WERI-Rb-1 (cell line): ENCODE measurements around the gene SDK2.

Source experiments
- DNase-seq: peaks from one replicate; pipeline ENCODE4 v3.0.0-alpha.2; 2020
- H3K27ac ChIP-seq: fragments of 250-450 bp; sonication (Bioruptor Pico); 2 replicates; pipeline ENCODE4 v1.5.1; 2020; ENCODE audit warnings: mild to moderate bottlenecking, moderate library complexity
- H3K27me3 ChIP-seq: fragments of 250-450 bp; sonication (Bioruptor Pico); 2 replicates; pipeline ENCODE4 v1.5.1; 2021; ENCODE audit warnings: mild to moderate bottlenecking, low read depth, moderate library complexity; ENCODE audit not compliant: insufficient read depth, severe bottlenecking
- H3K36me3 ChIP-seq: fragments of 250-450 bp; sonication (Bioruptor Pico); 2 replicates; pipeline ENCODE4 v1.5.1; 2020; ENCODE audit warnings: mild to moderate bottlenecking, moderate library complexity
- H3K4me3 ChIP-seq: 2 replicates; pipeline ENCODE4 v1.5.1; 2011; ENCODE audit warnings: low read depth, mild to moderate bottlenecking, control low read depth, low read length
- H3K9me3 ChIP-seq: fragments of 250-450 bp; sonication (Bioruptor Pico); 2 replicates; pipeline ENCODE4 v1.5.1; 2021; ENCODE audit warnings: mild to moderate bottlenecking, moderate library complexity; ENCODE audit not compliant: severe bottlenecking
- TF ChIP-seq, protein P1 (sequence below): IDR thresholded peaks from 2 replicates; pipeline ENCODE4 v1.5.1; 2011; ENCODE audit warnings: low read depth, mild to moderate bottlenecking, control low read depth, inconsistent platforms, low read length

Gene SDK2

DNA sequence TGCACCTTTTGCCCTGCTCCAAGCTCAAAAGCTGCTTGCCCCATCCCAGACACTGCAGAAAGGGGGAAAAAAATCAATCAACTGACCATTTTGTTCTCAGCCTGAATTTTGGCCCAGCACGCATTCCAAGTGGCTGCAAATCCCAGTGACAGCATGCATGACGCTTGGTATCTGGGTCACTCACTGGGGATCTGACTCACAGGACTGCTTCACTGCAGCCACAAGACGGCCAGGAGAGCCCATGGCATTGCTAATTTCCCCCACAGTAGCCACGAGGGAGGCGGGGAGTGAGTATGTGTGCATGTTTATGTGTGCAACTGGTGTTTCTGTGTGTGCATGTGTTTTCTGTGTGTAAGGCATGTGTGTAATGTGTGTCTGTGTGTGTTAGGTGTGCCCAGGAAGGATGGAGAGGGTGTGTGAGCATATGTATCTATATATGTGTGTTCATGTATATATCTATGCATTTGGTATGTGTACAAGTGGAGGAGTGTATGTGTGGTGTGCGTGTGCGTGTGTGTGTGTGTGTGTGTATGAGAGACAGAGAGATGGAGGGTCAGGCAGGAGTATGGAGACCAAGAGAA, 33.8 kb downstream of the SDK2 start:
- H3K9me3 ChIP-seq = no peaks in the 10 kb centered on the region
- no peak overlapping the region for H3K4me3 ChIP-seq
- TF ChIP-seq, protein P1, sequence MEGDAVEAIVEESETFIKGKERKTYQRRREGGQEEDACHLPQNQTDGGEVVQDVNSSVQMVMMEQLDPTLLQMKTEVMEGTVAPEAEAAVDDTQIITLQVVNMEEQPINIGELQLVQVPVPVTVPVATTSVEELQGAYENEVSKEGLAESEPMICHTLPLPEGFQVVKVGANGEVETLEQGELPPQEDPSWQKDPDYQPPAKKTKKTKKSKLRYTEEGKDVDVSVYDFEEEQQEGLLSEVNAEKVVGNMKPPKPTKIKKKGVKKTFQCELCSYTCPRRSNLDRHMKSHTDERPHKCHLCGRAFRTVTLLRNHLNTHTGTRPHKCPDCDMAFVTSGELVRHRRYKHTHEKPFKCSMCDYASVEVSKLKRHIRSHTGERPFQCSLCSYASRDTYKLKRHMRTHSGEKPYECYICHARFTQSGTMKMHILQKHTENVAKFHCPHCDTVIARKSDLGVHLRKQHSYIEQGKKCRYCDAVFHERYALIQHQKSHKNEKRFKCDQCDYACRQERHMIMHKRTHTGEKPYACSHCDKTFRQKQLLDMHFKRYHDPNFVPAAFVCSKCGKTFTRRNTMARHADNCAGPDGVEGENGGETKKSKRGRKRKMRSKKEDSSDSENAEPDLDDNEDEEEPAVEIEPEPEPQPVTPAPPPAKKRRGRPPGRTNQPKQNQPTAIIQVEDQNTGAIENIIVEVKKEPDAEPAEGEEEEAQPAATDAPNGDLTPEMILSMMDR = no peak
- DNase-seq = no peak
- no peaks in the 10 kb centered on the region for H3K27me3 ChIP-seq
- peaks cover 5% of the 10 kb centered on the region for H3K36me3 ChIP-seq
- H3K27ac ChIP-seq = no peak overlapping the region

DNA sequence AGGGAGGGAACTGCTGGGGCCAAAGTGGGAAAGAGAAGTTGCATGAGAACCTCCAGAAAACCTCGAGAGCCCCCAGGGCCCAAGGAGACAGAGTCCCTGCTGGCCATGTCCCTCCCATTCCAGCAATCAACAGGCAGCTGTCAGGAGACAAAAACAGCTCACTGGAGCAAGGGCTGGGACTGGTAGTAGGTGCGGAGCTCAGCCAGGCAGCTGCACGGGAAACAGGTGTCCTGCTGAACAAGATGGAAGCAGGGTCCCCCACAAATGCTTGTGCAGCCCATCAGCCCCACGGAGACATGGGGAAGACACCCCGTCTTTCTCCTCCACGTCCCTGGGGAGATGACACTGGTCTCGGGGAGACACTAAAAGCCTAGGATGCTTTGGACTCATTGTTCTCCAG, 34.5 kb downstream of the SDK2 start:
- no peak overlapping the region for H3K4me3 ChIP-seq
- no peaks in the 10 kb centered on the region for H3K27me3 ChIP-seq
- TF ChIP-seq, protein P1 = no peak
- H3K9me3 ChIP-seq = no peaks in the 10 kb centered on the region
- no peak for DNase-seq
- H3K36me3 ChIP-seq = peaks cover 5% of the 10 kb centered on the region
- H3K27ac ChIP-seq = no peak overlapping the region

DNA sequence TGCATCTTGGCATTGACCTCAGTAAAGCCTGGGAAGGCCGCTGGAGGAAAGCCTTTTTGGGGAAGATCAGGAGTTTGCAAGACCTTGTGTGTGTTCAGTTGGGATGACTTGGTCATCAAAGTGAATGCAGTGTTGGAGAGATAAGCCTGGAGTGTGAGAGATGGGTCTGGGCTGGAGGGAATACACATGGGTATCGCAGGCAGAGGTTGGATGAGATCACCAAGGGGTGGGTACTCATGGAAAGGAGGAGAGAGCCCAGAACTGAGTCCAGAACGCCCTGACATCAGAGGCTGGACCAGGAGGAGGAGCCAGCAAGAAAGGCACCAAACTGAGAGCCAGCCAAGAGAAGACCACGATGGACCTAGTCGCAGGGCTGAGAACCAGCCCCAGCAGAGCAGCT, 35.2 kb downstream of the SDK2 start:
- TF ChIP-seq, protein P1 = no peak
- Histone ChIP-seq H3K36me3 (peaks cover 5% of the 10 kb centered on the region), H3K4me3 (no peak overlapping the region), H3K9me3 (no peaks in the 10 kb centered on the region), H3K27me3 (no peaks in the 10 kb centered on the region), H3K27ac (no peak overlapping the region)
- DNase-seq = no peak

DNA sequence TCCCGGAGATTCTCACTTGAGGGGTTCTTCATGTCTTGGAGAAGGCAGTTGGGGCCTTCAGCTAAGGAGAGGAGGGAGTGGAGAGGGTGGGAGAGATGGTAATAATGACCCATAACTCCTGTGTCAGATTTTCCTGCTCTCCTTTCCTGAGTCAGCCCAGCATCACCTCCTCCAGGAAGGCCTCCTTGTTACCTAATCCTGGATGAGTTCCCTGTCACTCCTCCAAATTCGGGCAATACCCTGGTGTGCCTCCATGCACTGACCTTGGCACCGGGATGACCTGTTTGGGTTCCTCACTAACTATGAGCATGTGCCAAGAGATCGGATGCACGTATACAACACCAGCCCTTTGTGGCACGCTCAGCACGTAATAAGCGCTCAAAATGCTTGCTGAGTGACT, 38.8 kb downstream of the SDK2 start:
- no peaks in the 10 kb centered on the region for H3K27me3 ChIP-seq
- TF ChIP-seq, protein P1 = no peak

DNA sequence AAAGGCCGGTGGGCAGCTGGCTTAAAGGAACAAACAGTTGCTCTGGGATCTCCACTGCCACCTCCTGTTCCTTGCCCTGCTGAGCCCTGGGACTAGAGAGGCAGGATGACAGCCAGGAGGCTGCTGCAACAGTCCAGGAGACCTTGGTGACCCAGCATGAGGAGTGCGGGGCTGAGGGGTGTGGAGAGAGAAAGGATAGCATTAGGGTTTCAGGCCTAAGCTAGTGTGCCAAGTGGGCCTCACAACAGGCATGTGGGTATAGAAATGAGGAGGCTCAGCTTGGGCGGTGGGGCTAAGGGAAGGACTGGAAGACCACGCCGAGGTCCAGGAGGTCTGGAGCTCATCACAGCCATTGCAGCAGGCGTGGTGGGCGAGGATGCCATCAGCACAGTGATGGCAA, 39.8 kb downstream of the SDK2 start:
- Histone ChIP-seq H3K27ac (no peak overlapping the region), H3K4me3 (no peak overlapping the region), H3K27me3 (no peaks in the 10 kb centered on the region), H3K9me3 (peaks cover 7% of the 10 kb centered on the region), H3K36me3 (peaks cover 15% of the 10 kb centered on the region)
- no peak for DNase-seq
- TF ChIP-seq, protein P1 = peak; percentile 12; the same call in 1 of the 2 replicates

More for the DNA sequence above, 38.8 kb downstream of the SDK2 start:
- Histone ChIP-seq H3K36me3 (peaks cover 15% of the 10 kb centered on the region), H3K4me3 (no peak overlapping the region), H3K9me3 (peaks cover 7% of the 10 kb centered on the region), H3K27ac (no peak overlapping the region)
- DNase-seq = no peak

DNA sequence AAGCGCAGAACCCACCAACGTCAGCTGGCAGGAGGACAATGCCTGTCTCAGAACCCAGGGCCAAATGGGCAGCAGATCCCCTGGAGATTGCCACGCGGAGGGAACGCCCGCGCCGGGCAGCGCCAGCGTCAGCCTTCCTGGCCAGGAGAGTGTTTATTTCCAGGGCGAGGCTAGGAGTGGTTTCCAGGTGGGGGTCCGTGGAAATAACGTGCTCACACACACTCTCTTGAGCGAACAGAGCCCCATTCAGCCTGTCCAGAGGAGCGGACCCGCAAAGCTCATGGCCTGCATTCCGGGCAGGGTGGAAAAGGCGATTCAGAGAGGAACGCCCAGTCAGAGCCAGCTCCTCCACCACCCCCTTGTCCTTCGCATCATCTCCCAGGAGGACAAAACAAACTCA, 40.3 kb downstream of the SDK2 start:
- TF ChIP-seq, protein P1 = no peak
- no peak overlapping the region for H3K27ac ChIP-seq
- peaks cover 12% of the 10 kb centered on the region for H3K36me3 ChIP-seq
- no peak for DNase-seq
- no peak overlapping the region for H3K4me3 ChIP-seq
- H3K27me3 ChIP-seq = no peaks in the 10 kb centered on the region
- peaks cover 7% of the 10 kb centered on the region for H3K9me3 ChIP-seq
